Measurements from ENCODE around the gene FAM217B. TPM values are rescaled to one million over a fixed set of nuclear protein-coding genes. Genes with fewer than 3 reads are reported as not detected.

The FAM217B gene
- total and polyA plus RNA-seq, 2 of the 8 experiments (the other 6 are each of a cell fraction or from before 2014, with no cell fraction given) = 5.4 to 28.5 TPM

- Histone ChIP-seq H3K27ac (ENCODE audit: low read depth, low read length) (peak overlapping the region; percentile 56; the same call in 1 of the 2 replicates), H3K18ac (ENCODE audit: extremely low read depth, low read length) (peak overlapping the region; percentile 91), H3K23ac (ENCODE audit: insufficient read length) (no peak overlapping the region), H3K79me1 (ENCODE audit: low read depth, low read length) (no peaks in the 10 kb centered on the region), H3K56ac (replicated peaks; ENCODE audit: insufficient read length, low read depth, low read length) (no peak overlapping the region), H2BK120ac (replicated peaks; ENCODE audit: low read depth, low read length) (peak overlapping the region; percentile 50), H2BK15ac (ENCODE audit: low read length) (peak overlapping the region; percentile 100), H3K79me2 (ENCODE audit: control insufficient read depth in 1 of 2, insufficient read depth in 2 of 2, low read length in 2 of 2) (no peaks in the 10 kb centered on the region), H3K4me3 (ENCODE audit: extremely low read depth in 1 of 4, insufficient read depth in 2 of 4, low read depth in 3 of 4, low read length in 4 of 4) (peak overlapping the region; percentile 25 to 57 (median 40); a peak in 7 of 8 replicates), H3K4me2 (ENCODE audit: insufficient read depth in 1 of 2, low read depth in 2 of 2, low read length in 2 of 2) (peak overlapping the region; percentile 70 to 90), H3K9ac (replicated peaks in 1 of 4; ENCODE audit: extremely low read depth in 1 of 4, low read depth in 3 of 4, low read length in 3 of 4) (peak overlapping the region in 2 of 4 experiments; percentile 37 to 45; a peak in 2 of 7 replicates), H2AFZ (ENCODE audit: low read length) (peak overlapping the region; percentile 100), H2BK5ac (ENCODE audit: low read depth, low read length) (peak overlapping the region; percentile 90), H3K4me1 (replicated peaks in 1 of 4; ENCODE audit: control insufficient read depth in 3 of 4, insufficient read depth in 4 of 4, low read length in 3 of 4) (peaks cover 2 to 6% (median 5%) of the 10 kb centered on the region in 4 experiments; a peak in 4 of 7 replicates), H4K5ac (ENCODE audit: insufficient read length, low read depth, low read length) (peak overlapping the region; percentile 38), H3K4ac (replicated peaks; ENCODE audit: insufficient read length, low read depth, low read length) (peak overlapping the region; percentile 47), H2BK12ac (ENCODE audit: low read depth, low read length) (peak overlapping the region; percentile 99), H3K23me2 (ENCODE audit: low read depth, low read length) (peaks cover 8% of the 10 kb centered on the region), H2BK20ac (ENCODE audit: low read length) (peak overlapping the region; percentile 66; the same call in 1 of the 2 replicates), H3K14ac (ENCODE audit: insufficient read length) (no peak overlapping the region), H3K27me3 (replicated peaks in 1 of 4; ENCODE audit: control insufficient read depth in 3 of 4, extremely low read depth in 1 of 4, insufficient read depth in 3 of 4, low read length in 3 of 4) (peaks cover 0 to 3% (median under 1%) of the 10 kb centered on the region in 4 experiments; a peak in 1 of 7 replicates), H2AK5ac (ENCODE audit: low read depth, low read length) (peak overlapping the region; percentile 54; the same call in 1 of the 2 replicates), H4K91ac (replicated peaks; ENCODE audit: insufficient read length, low read length) (peak overlapping the region; percentile 63), H4K20me1 (replicated peaks in 1 of 2; ENCODE audit: control insufficient read depth in 1 of 2, insufficient read depth in 2 of 2, low read length in 2 of 2) (no peaks in the 10 kb centered on the region), H4K8ac (ENCODE audit: extremely low read depth, insufficient read depth, low read length) (peak overlapping the region; percentile 54; the same call in 1 of the 2 replicates), H3K36me3 (ENCODE audit: control insufficient read depth in 2 of 4, insufficient read depth in 4 of 4, low read length in 3 of 4) (no peaks in the 10 kb centered on the region), H3K9me3 (ENCODE audit: insufficient read depth in 2 of 2, low read depth in 1 of 2, low read length in 1 of 2) (no peaks in the 10 kb centered on the region)
- WGBS, 2 experiments (ENCODE audit: extremely low coverage in 1 of 2, insufficient coverage in 1 of 2, insufficient read length in 1 of 2, insufficient replicate concordance in 2 of 2, low coverage in 1 of 2, low lambda C conversion rate in 2 of 2, missing lambda C conversion rate in 1 of 2) = 56% methylated on average over 5 of the region's 5 CpGs; no CpG with 5 or more reads in 1 of the 2 experiments
- DNase-seq (ENCODE audit: low read depth in 1 of 2, low spot score in 2 of 2) (peak; percentile 65 to 86), FAIRE-seq (peak; percentile 55)
- ChIA-PET POLR2A (ENCODE audit: partially characterized antibody) (interaction anchor here (0.9 kb wide), 1 partner anchor 55 kb away, joined by 3 read pairs; the partner anchor contains the start of genes FAM217B and PPP1R3D), CTCF (ENCODE audit: partially characterized antibody) (interaction anchor here (1.0 to 3.5 kb wide), 2 partner anchors 15 to 27 kb away, joined by 3 to 9 read pairs; no protein-coding TSS in a partner anchor)
- TF ChIP-seq CREB1 (IDR thresholded peaks at IDR 0.05) (peak; percentile 71), POLR2A (IDR thresholded peaks at IDR 0.05; ENCODE audit: control extremely low read depth in 1 of 2, low read depth in 2 of 2, low read length in 2 of 2) (peak in 1 of 2 experiments; percentile 26; a peak in 1 of 3 replicates), SP1 (IDR thresholded peaks at IDR 0.05; ENCODE audit: low read depth, low read length) (no peak), USF2 (IDR thresholded peaks at IDR 0.05; ENCODE audit: low read length) (peak; percentile 45; the same call in 1 of the 2 replicates), TBP (IDR thresholded peaks at IDR 0.05; ENCODE audit: low read depth, low read length) (0 out of 2 replicates have a peak, but pooled peaks have one; percentile 9)
Measured at GRCh38 chr20:59994697-59995122, 54.5 kb downstream of the FAM217B start.

Data from H1 (cell line).